GM12878 (cell line): ENCODE results near the gene SLC6A17. TPM values are rescaled to one million over a fixed set of nuclear protein-coding genes. Genes with fewer than 3 reads are reported as not detected.

ENCODE experiments used
- ATAC-seq: fragments of 200-7000 bp; cut with Tn5 transposase; 3 replicates; pipeline ENCODE4 v1.9.1; 2020; ENCODE audit warnings: mild to moderate bottlenecking, moderate library complexity
- BruUV-seq: library from RNA; stranded (reverse); fragments of 400-500 nt; replicated peaks from 2 replicates; lab custom pipeline; 2021; lab: Mats Ljungman, UMichigan
- CTCF ChIA-PET: fragments of 300-600 bp; sonication (Branson Sonifier 250); formaldehyde crosslinking; extraction: SDS; loops from one replicate; lab custom pipeline; 2021; ENCODE audit warnings: inconsistent platforms; lab: Yijun Ruan, JAX
- POLR2A ChIA-PET: fragments of 350-600 bp; formaldehyde crosslinking; extraction: SDS; loops from one replicate; lab custom pipeline; 2021; ENCODE audit warnings: inconsistent platforms; lab: Charles Lee
- RAD21 ChIA-PET: fragments of 300-600 bp; sonication (Branson Sonifier 250); formaldehyde crosslinking; loops from one replicate; lab custom pipeline; 2023; ENCODE audit warnings: antibody characterized with exemption; ENCODE audit not compliant: unreplicated experiment; lab: Charles Lee
- SMC1A ChIA-PET: fragments of 300-600 bp; sonication (Branson Sonifier 250); formaldehyde crosslinking; loops from one replicate; lab custom pipeline; 2023; ENCODE audit not compliant: unreplicated experiment, uncharacterized antibody; lab: Charles Lee
- DNase-seq: peaks from one replicate; pipeline ENCODE4 v3.0.0-alpha.2; 2011; ENCODE audit warnings: low read depth, low spot score
- FAIRE-seq: peaks from 3 replicates; lab custom pipeline; 2011; peaks lifted over from hg19 to GRCh38; lab: Jason Lieb, UNC
- H2AFZ ChIP-seq: 2 replicates; pipeline ENCODE4 v1.6.0; 2011; ENCODE audit warnings: low read depth, low read length, control low read depth; ENCODE audit not compliant: control insufficient read depth
- H3K27ac ChIP-seq: 2 replicates; pipeline ENCODE4 v1.5.1; 2011; ENCODE audit warnings: control low read depth; ENCODE audit not compliant: control insufficient read depth, insufficient read depth
- H3K27me3 ChIP-seq, 2 experiments: replicated peaks in 1 of 2; 2 replicates each; pipeline versions ENCODE4 v1.6.0 to v1.6.1; 2011; ENCODE audit warnings: low read length in 1 of 2; ENCODE audit not compliant: control insufficient read depth in 2 of 2, insufficient read depth in 2 of 2
- H3K36me3 ChIP-seq, 2 experiments: 2 replicates each; pipeline ENCODE4 v1.5.1; 2011; ENCODE audit warnings: low read length in 1 of 2; ENCODE audit not compliant: control insufficient read depth in 2 of 2, insufficient read depth in 2 of 2
- H3K4me1 ChIP-seq: 2 replicates; pipeline ENCODE4 v1.6.1; 2011; ENCODE audit warnings: mild to moderate bottlenecking, low read length, moderate library complexity, mixed read lengths; ENCODE audit not compliant: control insufficient read depth, insufficient read depth
- H3K4me2 ChIP-seq: 2 replicates; pipeline ENCODE4 v1.6.0; 2011; ENCODE audit warnings: control low read depth; ENCODE audit not compliant: control insufficient read depth, insufficient read depth
- H3K4me3 ChIP-seq: fragments of 200-600 bp; sonication (generic); 2 replicates; pipeline ENCODE4 v1.5.1; 2016
- H3K79me2 ChIP-seq: 2 replicates; pipeline ENCODE4 v1.6.0; 2011; ENCODE audit warnings: low read length; ENCODE audit not compliant: control insufficient read depth, insufficient read depth
- H3K9ac ChIP-seq: 2 replicates; pipeline ENCODE4 v1.8.0; 2011; ENCODE audit warnings: low read length, control low read depth, mixed read lengths; ENCODE audit not compliant: control insufficient read depth, insufficient read depth
- H3K9me3 ChIP-seq: replicated peaks from 3 replicates; pipeline ENCODE4 v1.5.1; 2011; ENCODE audit warnings: mild to moderate bottlenecking, low read length; ENCODE audit not compliant: control insufficient read depth, insufficient read depth
- H4K20me1 ChIP-seq: 2 replicates; pipeline ENCODE4 v1.6.0; 2011; ENCODE audit not compliant: control insufficient read depth, insufficient read depth
- HDAC6 ChIP-seq: fragments of 200-600 bp; sonication (generic); IDR thresholded peaks from one replicate; pipeline ENCODE4 v1.8.0; 2017; ENCODE audit warnings: antibody characterized with exemption; ENCODE audit not compliant: unreplicated experiment
- SMAD1 ChIP-seq: fragments of 450-650 bp; IDR thresholded peaks from 2 replicates; pipeline ENCODE4 v1.6.1; 2018; ENCODE audit warnings: mild to moderate bottlenecking, low read depth; ENCODE audit not compliant: partially characterized antibody
- STAT1 ChIP-seq: fragments of 450-650 bp; conservative IDR thresholded peaks from 2 replicates; pipeline ENCODE4 v1.6.1; 2014; ENCODE audit warnings: antibody characterized with exemption, mild to moderate bottlenecking
- YBX1 ChIP-seq: fragments of 450-650 bp; IDR thresholded peaks from 2 replicates; pipeline ENCODE4 v1.6.1; 2016; ENCODE audit warnings: antibody characterized with exemption
- WGBS: methylation state at CpG from one replicate; pipeline ENCODE4 v1.1.6; 2016; ENCODE audit warnings: low lambda C conversion rate; ENCODE audit not compliant: insufficient replicate concordance, insufficient coverage; ENCODE audit errors: missing lambda C conversion rate; 5-methylcytosine and 5-hydroxymethylcytosine counted together
- in situ Hi-C: fragments of 300-500 bp; cut with MboI; formaldehyde crosslinking; loops from 9 replicates; pipeline ENCODE4 v1.14.3; 2018; ENCODE audit warnings: mixed read lengths
- intact Hi-C: fragments of 100-400 bp; cut with micrococcal nuclease; formaldehyde crosslinking; loops from one replicate; pipeline ENCODE4 v1.14.2; 2022; ENCODE audit not compliant: unreplicated experiment
- polyA plus RNA-seq, 11 experiments: library from polyadenylated mRNA; depleted of rRNA in 4 of 11; unstranded in 6 of 11; stranded (reverse) in 5 of 11; fragments of >200 nt; fragmentation: Nextera tagmentation in 4 of 11; fragmentation: Illumina TruSeq in 1 of 11; extraction: Ambion mirVana in 4 of 11; extraction: Trizol in 1 of 11; gene quantifications; 1 replicate in 1 of 11; 2 replicates in 10 of 11; pipeline versions ENCODE4 v1.2.1 to v1.2.3, GENCODE V29; 2011 to 2016; ENCODE audit warnings: inconsistent platforms in 2 of 11, missing spikeins in 2 of 11, low read depth in 1 of 11
- total RNA-seq, 4 experiments: library from RNA; depleted of rRNA in 3 of 4; stranded (reverse); fragments of >200 nt in 3 of 4; fragmentation: Illumina TruSeq in 1 of 4; extraction: Trizol in 1 of 4; gene quantifications; 2 replicates each; pipeline versions ENCODE4 v1.2.1 to v1.2.3, GENCODE V29; 2013 to 2021
- TF ChIP-seq, protein P1 (sequence below), 3 experiments: IDR thresholded peaks in 2 of 3; conservative IDR thresholded peaks in 1 of 3; 2 replicates each; pipeline ENCODE4 v1.5.1; 2011; ENCODE audit warnings: low read depth in 3 of 3, low read length in 3 of 3, mild to moderate bottlenecking in 3 of 3, control low read depth in 2 of 3, moderate library complexity in 2 of 3, inconsistent platforms in 1 of 3, mixed read lengths in 1 of 3; ENCODE audit not compliant: control insufficient read depth in 2 of 3, insufficient read depth in 1 of 3; ENCODE audit errors: extremely low read depth in 1 of 3

SLC6A17 gene
- total and polyA plus RNA-seq, 10 of the 15 experiments (the other 5 are each of a cell fraction or from before 2014, with no cell fraction given): not detected

DNA sequence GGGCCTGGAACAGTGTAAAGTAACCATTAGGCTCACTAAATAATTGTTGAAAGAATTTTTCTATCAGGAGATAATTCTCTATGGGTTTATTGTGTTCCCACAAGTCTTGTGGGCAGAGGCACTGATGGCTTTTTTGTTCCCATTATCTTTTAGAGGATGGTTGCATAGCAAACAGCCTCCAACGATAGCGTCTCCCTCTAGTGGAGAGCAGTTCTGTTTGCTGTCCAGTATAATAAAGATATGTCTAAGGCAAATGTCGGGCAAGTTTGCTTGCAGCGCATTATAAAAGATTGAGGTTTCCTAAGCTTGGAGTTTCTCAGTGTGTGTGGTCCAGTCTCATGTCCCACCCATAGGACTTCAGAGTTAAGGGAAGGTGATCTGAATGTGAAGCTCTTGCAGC lies 1.3 kb upstream of the SLC6A17 start:
- no peaks in the 10 kb centered on the region for H3K36me3 ChIP-seq
- ChIA-PET POLR2A (no interaction called here), CTCF (no interaction called here), RAD21 (interaction anchor here (0.6 kb wide), 1 partner anchor 310 kb away, joined by 4 read pairs; no protein-coding TSS in a partner anchor), SMC1A (no interaction called here)
- no peak for FAIRE-seq
- TF ChIP-seq, protein P1, sequence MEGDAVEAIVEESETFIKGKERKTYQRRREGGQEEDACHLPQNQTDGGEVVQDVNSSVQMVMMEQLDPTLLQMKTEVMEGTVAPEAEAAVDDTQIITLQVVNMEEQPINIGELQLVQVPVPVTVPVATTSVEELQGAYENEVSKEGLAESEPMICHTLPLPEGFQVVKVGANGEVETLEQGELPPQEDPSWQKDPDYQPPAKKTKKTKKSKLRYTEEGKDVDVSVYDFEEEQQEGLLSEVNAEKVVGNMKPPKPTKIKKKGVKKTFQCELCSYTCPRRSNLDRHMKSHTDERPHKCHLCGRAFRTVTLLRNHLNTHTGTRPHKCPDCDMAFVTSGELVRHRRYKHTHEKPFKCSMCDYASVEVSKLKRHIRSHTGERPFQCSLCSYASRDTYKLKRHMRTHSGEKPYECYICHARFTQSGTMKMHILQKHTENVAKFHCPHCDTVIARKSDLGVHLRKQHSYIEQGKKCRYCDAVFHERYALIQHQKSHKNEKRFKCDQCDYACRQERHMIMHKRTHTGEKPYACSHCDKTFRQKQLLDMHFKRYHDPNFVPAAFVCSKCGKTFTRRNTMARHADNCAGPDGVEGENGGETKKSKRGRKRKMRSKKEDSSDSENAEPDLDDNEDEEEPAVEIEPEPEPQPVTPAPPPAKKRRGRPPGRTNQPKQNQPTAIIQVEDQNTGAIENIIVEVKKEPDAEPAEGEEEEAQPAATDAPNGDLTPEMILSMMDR (IDR thresholded peaks at IDR 0.05 in 2 of 3, conservative IDR thresholded peaks at IDR 0.05 in 1 of 3; ENCODE audit: control insufficient read depth in 2 of 3, extremely low read depth in 1 of 3, insufficient read depth in 1 of 3, low read depth in 3 of 3, low read length in 3 of 3): peak; percentile 14 to 34 (median 29); a peak in 3 of 6 replicates
- TF ChIP-seq STAT1: no peak
- no peak for TF ChIP-seq YBX1
- H2AFZ ChIP-seq: no peak overlapping the region
- no peaks in the 10 kb centered on the region for H4K20me1 ChIP-seq
- H3K4me2 ChIP-seq: no peak overlapping the region
- WGBS: 32% methylated on average over 4 of the region's 4 CpGs
- H3K4me3 ChIP-seq: no peak overlapping the region
- no TSS peak for BruUV-seq
- no peak overlapping the region for H3K27ac ChIP-seq
- no peaks in the 10 kb centered on the region for H3K4me1 ChIP-seq
- no peak for DNase-seq
- in situ Hi-C loops (no loop called here), intact Hi-C loops (loop anchor here (10.0 kb wide), 1 partner anchor 716 kb away; no protein-coding TSS in a partner anchor)
- H3K9ac ChIP-seq: no peak overlapping the region
- ATAC-seq: 0 out of 3 replicates have a peak, but pooled peaks have one; percentile 25
- H3K27me3 ChIP-seq: peaks cover 7 to 12% of the 10 kb centered on the region in 2 experiments; a peak in 3 of 4 replicates
- no peaks in the 10 kb centered on the region for H3K9me3 ChIP-seq
- H3K79me2 ChIP-seq: no peaks in the 10 kb centered on the region

DNA sequence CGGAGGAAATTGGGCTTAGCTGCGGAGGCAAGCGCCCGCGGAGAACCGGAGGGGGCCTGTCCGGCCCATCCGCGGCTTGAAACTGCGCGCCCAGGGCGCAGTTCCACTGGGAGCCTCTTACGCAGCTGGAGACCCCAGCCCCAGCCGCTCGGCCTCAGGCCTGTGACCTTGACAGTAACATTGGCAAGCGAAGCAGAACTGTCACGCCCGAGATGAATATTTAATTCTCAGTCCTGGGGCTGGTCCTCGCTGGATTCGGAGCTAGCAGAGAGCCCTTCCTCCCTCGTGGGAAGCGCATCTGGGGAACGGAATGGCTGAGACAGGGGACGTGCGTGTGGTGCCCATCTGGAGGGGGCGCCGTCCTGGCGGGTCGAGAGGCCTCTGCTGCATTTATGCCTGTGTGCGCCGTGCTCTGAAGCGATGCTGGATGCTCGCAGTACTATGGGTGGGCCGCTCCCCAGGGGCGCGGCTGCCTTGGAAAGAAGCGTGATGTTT lies 928 bp downstream of the SLC6A17 start:
- ATAC-seq (no peak), DNase-seq (no peak), FAIRE-seq (no peak)
- intact Hi-C loops (no loop called here), in situ Hi-C loops (no loop called here)
- ChIA-PET CTCF (no interaction called here), SMC1A (no interaction called here), POLR2A (no interaction called here), RAD21 (no interaction called here)
- BruUV-seq: no TSS peak
- Histone ChIP-seq H2AFZ (no peak overlapping the region), H3K4me3 (no peak overlapping the region), H3K4me1 (no peaks in the 10 kb centered on the region), H3K79me2 (no peaks in the 10 kb centered on the region), H3K36me3 (no peaks in the 10 kb centered on the region), H3K27ac (no peak overlapping the region), H3K9ac (no peak overlapping the region), H3K4me2 (no peak overlapping the region), H4K20me1 (no peaks in the 10 kb centered on the region), H3K27me3 (peaks cover 7 to 12% of the 10 kb centered on the region in 2 experiments; a peak in 3 of 4 replicates), H3K9me3 (no peaks in the 10 kb centered on the region)
- 39% methylated on average over 34 of the region's 37 CpGs for WGBS
- no peak for TF ChIP-seq SMAD1
- TF ChIP-seq HDAC6: peak; percentile 30
